ENCODE measurements around the gene CEP72. TPM values are rescaled to one million over a fixed set of nuclear protein-coding genes. Genes with fewer than 3 reads are reported as not detected.

The CEP72 gene
- total RNA-seq, 1 donor from 2014 or later: 20.1 TPM

- DNase-seq (ENCODE audit: extremely low spot score in 2 of 2): no peak
- TF ChIP-seq, protein P1, sequence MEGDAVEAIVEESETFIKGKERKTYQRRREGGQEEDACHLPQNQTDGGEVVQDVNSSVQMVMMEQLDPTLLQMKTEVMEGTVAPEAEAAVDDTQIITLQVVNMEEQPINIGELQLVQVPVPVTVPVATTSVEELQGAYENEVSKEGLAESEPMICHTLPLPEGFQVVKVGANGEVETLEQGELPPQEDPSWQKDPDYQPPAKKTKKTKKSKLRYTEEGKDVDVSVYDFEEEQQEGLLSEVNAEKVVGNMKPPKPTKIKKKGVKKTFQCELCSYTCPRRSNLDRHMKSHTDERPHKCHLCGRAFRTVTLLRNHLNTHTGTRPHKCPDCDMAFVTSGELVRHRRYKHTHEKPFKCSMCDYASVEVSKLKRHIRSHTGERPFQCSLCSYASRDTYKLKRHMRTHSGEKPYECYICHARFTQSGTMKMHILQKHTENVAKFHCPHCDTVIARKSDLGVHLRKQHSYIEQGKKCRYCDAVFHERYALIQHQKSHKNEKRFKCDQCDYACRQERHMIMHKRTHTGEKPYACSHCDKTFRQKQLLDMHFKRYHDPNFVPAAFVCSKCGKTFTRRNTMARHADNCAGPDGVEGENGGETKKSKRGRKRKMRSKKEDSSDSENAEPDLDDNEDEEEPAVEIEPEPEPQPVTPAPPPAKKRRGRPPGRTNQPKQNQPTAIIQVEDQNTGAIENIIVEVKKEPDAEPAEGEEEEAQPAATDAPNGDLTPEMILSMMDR (IDR thresholded peaks at IDR 0.05): no peak
- TF ChIP-seq POLR2A (IDR thresholded peaks at IDR 0.05): no peak
- no peak for TF ChIP-seq POLR2AphosphoS5 (IDR thresholded peaks at IDR 0.05; ENCODE audit: insufficient read depth in 1 of 2, low read depth in 1 of 2)
- Histone ChIP-seq H3K27ac (peak overlapping the region; percentile 34), H3K9me3 (no peaks in the 10 kb centered on the region), H3K4me1 (peaks cover 11% of the 10 kb centered on the region), H3K36me3 (no peaks in the 10 kb centered on the region), H3K4me3 (peak overlapping the region; percentile 91), H3K27me3 (no peaks in the 10 kb centered on the region)
- intact Hi-C loops (cut with DNase I): no loop called here
Observed at GRCh38 chr5:612498-613424, 621 bp downstream of the CEP72 start.

DNA sequence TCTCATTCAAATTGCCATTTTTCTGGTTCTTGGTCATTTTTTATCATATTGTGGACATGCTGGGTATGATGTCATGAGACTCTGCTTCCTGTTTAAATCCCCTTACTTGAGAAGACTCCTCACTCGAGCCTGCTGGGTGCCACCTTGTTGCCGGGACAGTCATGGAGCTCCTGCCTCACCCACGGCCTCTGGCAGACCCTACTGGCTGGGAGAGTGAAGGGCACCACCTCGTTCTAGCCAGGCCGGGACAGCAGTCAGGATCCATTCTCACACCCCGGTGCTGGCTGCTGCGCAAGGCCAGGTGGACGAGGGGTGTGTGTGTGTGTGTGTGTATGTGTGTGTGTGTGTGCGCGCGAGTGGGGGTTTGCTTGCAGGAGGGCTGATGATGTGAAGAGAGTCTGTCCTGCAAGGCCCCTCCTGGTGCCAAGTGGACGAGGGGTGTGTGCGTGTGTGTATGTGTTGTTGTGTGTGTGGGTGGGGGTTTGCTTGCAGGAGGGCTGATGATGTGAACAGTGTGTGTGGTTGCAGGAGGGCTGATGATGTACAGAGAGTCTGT lies 4.4 kb downstream of the CEP72 start:
- no peak overlapping the region for H3K27ac ChIP-seq
- H3K36me3 ChIP-seq: peaks cover 0 to 27% of the 10 kb centered on the region in 2 donors
- no peak for TF ChIP-seq POLR2A (IDR thresholded peaks at IDR 0.05)
- TF ChIP-seq, protein P1 (IDR thresholded peaks at IDR 0.05): no peak
- no peak for TF ChIP-seq POLR2AphosphoS5 (IDR thresholded peaks at IDR 0.05; ENCODE audit: insufficient read depth in 1 of 2, low read depth in 1 of 2)
- H3K4me3 ChIP-seq: no peak overlapping the region
- peaks cover 3% of the 10 kb centered on the region for H3K4me1 ChIP-seq
- no peaks in the 10 kb centered on the region for H3K9me3 ChIP-seq
- no peaks in the 10 kb centered on the region for H3K27me3 ChIP-seq
- no peak for DNase-seq (ENCODE audit: extremely low spot score in 2 of 2)
- intact Hi-C loops (cut with DNase I): no loop called here

GRCh38 chr5:617896-618295 lies 5.8 kb downstream of the CEP72 start:
- H3K4me1 ChIP-seq: no peaks in the 10 kb centered on the region
- TF ChIP-seq, protein P1 (IDR thresholded peaks at IDR 0.05): no peak
- TF ChIP-seq POLR2AphosphoS5 (IDR thresholded peaks at IDR 0.05; ENCODE audit: insufficient read depth in 1 of 2, low read depth in 1 of 2) (no peak), POLR2A (IDR thresholded peaks at IDR 0.05) (no peak)
- no peak overlapping the region for H3K27ac ChIP-seq
- H3K27me3 ChIP-seq: no peaks in the 10 kb centered on the region
- no peak overlapping the region for H3K4me3 ChIP-seq
- intact Hi-C loops (cut with DNase I): no loop called here
- no peaks in the 10 kb centered on the region for H3K9me3 ChIP-seq
- peaks cover 0 to 31% of the 10 kb centered on the region in 2 donors for H3K36me3 ChIP-seq
- no peak for DNase-seq (ENCODE audit: extremely low spot score in 2 of 2)

DNA sequence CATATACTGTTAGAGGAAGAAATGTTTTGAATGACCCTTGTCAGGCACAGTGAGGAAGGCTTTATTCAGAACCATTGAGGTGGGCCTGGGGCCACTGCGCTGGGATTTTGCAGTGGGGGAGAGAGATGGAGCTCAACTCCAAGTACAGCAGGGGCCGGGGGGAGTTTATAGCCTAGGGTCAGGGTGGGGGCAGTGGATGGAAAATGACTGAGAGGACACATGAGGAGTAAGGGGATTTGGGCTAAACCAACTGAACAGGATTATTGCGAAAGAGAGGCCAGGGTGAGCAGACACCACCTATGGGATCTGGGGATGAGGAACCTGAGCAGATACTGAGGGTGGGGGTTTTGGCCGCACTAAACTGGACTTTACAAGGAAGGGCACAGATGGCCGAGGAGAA lies 6.3 kb downstream of the CEP72 start:
- intact Hi-C loops (cut with DNase I): no loop called here
- H3K36me3 ChIP-seq: peaks cover 0 to 31% of the 10 kb centered on the region in 2 donors
- no peak for TF ChIP-seq POLR2A (IDR thresholded peaks at IDR 0.05)
- TF ChIP-seq, protein P1 (IDR thresholded peaks at IDR 0.05): no peak
- no peak for TF ChIP-seq POLR2AphosphoS5 (IDR thresholded peaks at IDR 0.05; ENCODE audit: insufficient read depth in 1 of 2, low read depth in 1 of 2)
- no peak overlapping the region for H3K4me3 ChIP-seq
- no peaks in the 10 kb centered on the region for H3K9me3 ChIP-seq
- DNase-seq (ENCODE audit: extremely low spot score in 2 of 2): no peak
- H3K27me3 ChIP-seq: no peaks in the 10 kb centered on the region
- no peaks in the 10 kb centered on the region for H3K4me1 ChIP-seq
- H3K27ac ChIP-seq: no peak overlapping the region

DNA sequence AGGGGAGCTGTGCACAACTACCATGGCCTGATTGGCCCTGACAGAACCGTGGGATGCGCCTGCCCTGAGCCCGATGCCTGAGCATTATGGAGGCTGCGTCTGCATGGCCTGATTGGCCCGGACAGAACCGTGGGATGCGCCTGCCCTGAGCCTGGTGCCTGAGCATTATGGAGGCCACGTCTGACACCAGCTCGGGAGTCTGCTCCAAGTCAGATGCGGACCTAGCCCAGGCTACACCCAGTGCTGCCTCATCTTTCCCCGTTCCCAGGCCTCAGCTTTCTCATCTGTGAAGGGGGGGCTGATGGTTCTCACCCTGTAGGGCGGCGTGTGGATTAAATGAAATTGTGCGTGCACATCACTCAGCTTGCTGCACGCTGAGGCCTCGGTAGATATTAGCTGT lies 7.3 kb downstream of the CEP72 start:
- no peak for TF ChIP-seq POLR2A (IDR thresholded peaks at IDR 0.05)
- no peak for TF ChIP-seq POLR2AphosphoS5 (IDR thresholded peaks at IDR 0.05; ENCODE audit: insufficient read depth in 1 of 2, low read depth in 1 of 2)
- H3K27ac ChIP-seq: no peak overlapping the region
- intact Hi-C loops (cut with DNase I): no loop called here
- peaks cover 0 to 31% of the 10 kb centered on the region in 2 donors for H3K36me3 ChIP-seq
- H3K4me1 ChIP-seq: no peaks in the 10 kb centered on the region
- H3K27me3 ChIP-seq: no peaks in the 10 kb centered on the region
- no peak for DNase-seq (ENCODE audit: extremely low spot score in 2 of 2)
- no peaks in the 10 kb centered on the region for H3K9me3 ChIP-seq
- no peak overlapping the region for H3K4me3 ChIP-seq
